ENCODE data around the gene CFAP298.
A peak's percentile ranks its signal among the peaks of the same experiment; 100 is the strongest.
"Not testable (repeated sequence)": the region's sequence is repeated elsewhere in the genome, so short reads cannot be mapped to it uniquely, and the experiment has no call there.

Gene CFAP298
- long read RNA-seq, transcript CFAP298-201 (7 exons, 1,692 nt), result major isoform, 145 of 184 reads
- long read RNA-seq, transcript CFAP298-203 (5 exons, 2,503 nt), result minor isoform, 31 of 184 reads
- long read RNA-seq, partial matches to known transcripts, result 0 of 184 reads
- long read RNA-seq, other reads (novel, unspliced or antisense), result 5 of 184 reads

GRCh38 chr21:32612075-32612998, at the start of gene CFAP298:
Gene CFAP298, minus strand, starts transcription at chr21:32612377. Its CDS starts 134 bp downstream, at chr21:32612243.
- Histone ChIP-seq H3K4me3 (replicated peaks; ENCODE audit: insufficient read depth, low read length) (peak within 1 kb of the TSS; percentile 98), H3K27me3 (ENCODE audit: insufficient read depth, poor library complexity, severe bottlenecking) (no peaks in the 10 kb centered on the region), H3K27ac (replicated peaks) (peak within 1 kb of the TSS; percentile 96)
- TF ChIP-seq POLR2AphosphoS5 (IDR thresholded peaks at IDR 0.05; ENCODE audit: low read depth) (peak; percentile 70; the same call in 1 of the 2 replicates), SPI1 (IDR thresholded peaks at IDR 0.05; ENCODE audit: borderline replicate concordance, low read depth) (no peak; the same call in 1 of the 2 replicates), GABPA (IDR thresholded peaks at IDR 0.05; ENCODE audit: low read depth) (peak; percentile 93), REST (IDR thresholded peaks at IDR 0.05; ENCODE audit: insufficient replicate concordance, low read depth) (peak; percentile 46), CTCF (IDR thresholded peaks at IDR 0.05; ENCODE audit: insufficient read depth, low read length) (no peak)
- DNase-seq (ENCODE audit: low read depth in 1 of 2, low spot score in 1 of 2), result peak; percentile 78 to 91

GRCh38 chr21:32661026-32661782, 49.0 kb upstream of the CFAP298 start:
- not testable (repeated sequence) for H3K27ac ChIP-seq (replicated peaks); H3K4me3 ChIP-seq (replicated peaks; ENCODE audit: insufficient read depth, low read length); H3K27me3 ChIP-seq (ENCODE audit: insufficient read depth, poor library complexity, severe bottlenecking); DNase-seq (ENCODE audit: low read depth in 1 of 2, low spot score in 1 of 2)

GRCh38 chr21:32658524-32658923, 46.3 kb upstream of the CFAP298 start:
- no peaks in the 10 kb centered on the region for H3K27me3 ChIP-seq (ENCODE audit: insufficient read depth, poor library complexity, severe bottlenecking)
- H3K4me3 ChIP-seq (replicated peaks; ENCODE audit: insufficient read depth, low read length), result no peak overlapping the region
- TF ChIP-seq SPI1 (IDR thresholded peaks at IDR 0.05; ENCODE audit: borderline replicate concordance, low read depth) (no peak), GABPA (IDR thresholded peaks at IDR 0.05; ENCODE audit: low read depth) (no peak), CTCF (IDR thresholded peaks at IDR 0.05; ENCODE audit: insufficient read depth, low read length) (no peak), REST (IDR thresholded peaks at IDR 0.05; ENCODE audit: insufficient replicate concordance, low read depth) (no peak), POLR2AphosphoS5 (IDR thresholded peaks at IDR 0.05; ENCODE audit: low read depth) (no peak)
- H3K27ac ChIP-seq (replicated peaks), result no peak overlapping the region
- DNase-seq (ENCODE audit: low read depth in 1 of 2, low spot score in 1 of 2), result no peak

Measured in HL-60 (cell line).